NCI-H82 treated with DMSO at 0.1 percent for 48 hours (cell line): ENCODE results near the gene EFCAB14.
"Not testable (repeated sequence)": the region's sequence is repeated elsewhere in the genome, so short reads cannot be mapped to it uniquely, and the experiment has no call there.

ENCODE experiments used
- DNase-seq: peaks from one replicate; lab custom pipeline; 2025; ENCODE audit not compliant: unreplicated experiment; lab: John Stamatoyannopoulos, UW

The EFCAB14 gene

GRCh38 chr1:46656643-46657042, 62.3 kb downstream of the EFCAB14 start:
- no peak for DNase-seq

GRCh38 chr1:46655848-46656247, 63.1 kb downstream of the EFCAB14 start:
- DNase-seq = no peak

GRCh38 chr1:46654698-46655097, 64.2 kb downstream of the EFCAB14 start:
- not testable (repeated sequence) for DNase-seq

DNA sequence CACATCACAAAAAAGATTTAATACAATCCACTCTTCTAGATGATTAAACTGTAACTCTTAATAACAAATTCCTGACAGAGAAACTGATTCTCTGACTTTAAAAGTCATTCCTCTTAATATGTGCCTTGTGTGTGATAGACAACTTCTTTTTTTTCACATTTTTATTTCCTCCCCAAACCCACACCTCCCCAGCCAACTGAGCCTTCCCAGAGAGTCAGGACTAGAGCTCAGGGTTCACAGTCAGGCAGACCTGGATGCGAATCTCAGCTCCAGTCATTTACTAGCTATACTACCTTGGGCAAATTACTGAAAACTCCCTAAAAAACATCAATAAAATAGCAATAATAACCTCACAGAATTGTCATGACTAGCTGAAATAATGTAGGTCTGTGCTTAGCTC, 64.9 kb downstream of the EFCAB14 start:
- DNase-seq = no peak

DNA sequence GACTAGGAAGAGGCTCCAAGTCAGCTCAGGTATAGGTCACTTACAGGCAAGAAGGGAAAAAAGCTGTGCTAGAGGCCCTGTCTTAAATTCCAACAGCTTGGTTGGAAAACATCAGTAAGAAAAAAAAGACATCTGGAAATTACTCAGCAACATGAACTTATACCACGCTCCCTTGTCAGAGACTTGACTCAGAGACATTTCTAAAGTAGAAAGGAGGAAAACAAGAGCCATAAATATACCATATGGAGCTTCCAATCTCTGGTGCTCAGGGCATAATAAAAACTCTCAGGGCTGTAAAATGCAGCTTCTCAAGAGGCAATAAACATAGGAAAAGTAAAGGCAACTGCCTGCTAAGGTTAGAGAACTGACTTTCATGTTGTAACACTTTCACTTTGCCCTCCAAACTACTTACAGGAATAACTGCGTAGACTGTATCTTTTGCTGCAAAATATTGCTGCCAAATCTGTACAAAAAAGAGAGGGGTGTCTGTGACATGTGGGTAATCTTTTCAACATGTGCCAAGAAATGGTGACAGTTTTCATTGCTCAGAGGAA, 65.4 kb downstream of the EFCAB14 start:
- no peak for DNase-seq

- DNase-seq = no peak
Measured at GRCh38 chr1:46652321-46653100, 66.4 kb downstream of the EFCAB14 start.

DNA sequence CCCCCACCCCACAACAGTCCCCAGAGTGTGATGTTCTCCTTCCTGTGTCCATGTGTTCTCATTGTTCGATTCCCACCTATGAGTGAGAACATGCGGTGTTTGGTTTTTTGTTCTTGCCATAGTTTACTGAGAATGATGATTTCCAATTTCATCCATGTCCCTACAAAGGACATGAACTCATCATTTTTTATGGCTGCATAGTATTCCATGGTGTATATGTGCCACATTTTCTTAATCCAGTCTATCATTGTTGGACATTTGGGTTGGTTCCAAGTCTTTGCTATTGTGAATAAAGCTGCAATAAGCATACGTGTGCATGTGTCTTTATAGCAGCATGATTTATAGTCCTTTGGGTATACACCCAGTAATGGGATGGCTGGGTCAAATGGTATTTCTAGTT, 67.8 kb downstream of the EFCAB14 start:
- DNase-seq = not testable (repeated sequence)

GRCh38 chr1:46650491-46650890, 68.4 kb downstream of the EFCAB14 start:
- DNase-seq = no peak

DNA sequence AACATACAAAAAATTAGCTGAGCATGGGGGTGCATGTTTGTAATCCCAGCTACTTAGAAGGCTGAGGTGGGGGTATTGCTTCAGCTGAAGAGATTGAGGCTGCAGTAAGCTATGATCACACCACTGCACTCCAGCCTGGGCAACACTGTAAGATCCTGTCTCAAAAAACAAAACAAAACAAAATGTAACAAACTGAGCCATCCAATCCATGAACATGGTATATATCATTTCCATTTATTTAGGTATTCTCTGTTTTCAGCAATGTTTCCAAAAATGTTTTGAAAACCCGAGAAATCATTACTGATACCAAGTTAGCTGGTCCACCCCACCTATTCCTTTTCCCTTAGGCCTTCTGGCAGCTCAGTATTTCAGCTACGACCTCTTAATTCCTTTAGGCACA, 69.2 kb downstream of the EFCAB14 start:
- DNase-seq = no peak

- DNase-seq = no peak
Measured at GRCh38 chr1:46647611-46648010, 71.3 kb downstream of the EFCAB14 start.

GRCh38 chr1:46646844-46647243, 72.1 kb downstream of the EFCAB14 start:
- no peak for DNase-seq

DNA sequence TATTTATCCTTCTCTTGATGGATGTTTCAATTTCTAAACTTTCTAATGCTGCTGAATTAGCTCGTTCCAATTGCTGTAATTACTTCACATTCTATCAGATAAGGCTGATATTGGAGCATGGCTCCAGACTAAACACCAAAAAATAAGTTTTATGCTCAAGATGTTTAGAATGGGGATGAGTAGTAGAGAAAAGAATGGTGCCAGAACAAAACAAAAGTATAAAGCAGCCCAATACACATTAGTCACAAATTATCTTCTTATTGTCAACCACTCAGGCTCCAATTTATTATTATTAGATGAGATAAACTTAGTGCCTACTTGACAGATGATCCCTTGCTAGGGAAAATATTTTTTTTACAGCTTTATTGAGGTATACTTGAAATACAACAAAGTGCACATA, 72.6 kb downstream of the EFCAB14 start:
- DNase-seq = no peak

- DNase-seq = no peak
Measured at GRCh38 chr1:46645815-46646214, 73.1 kb downstream of the EFCAB14 start.

GRCh38 chr1:46643368-46643775, 75.5 kb downstream of the EFCAB14 start:
- no peak for DNase-seq

GRCh38 chr1:46642115-46642680, 76.7 kb downstream of the EFCAB14 start:
- no peak for DNase-seq

DNA sequence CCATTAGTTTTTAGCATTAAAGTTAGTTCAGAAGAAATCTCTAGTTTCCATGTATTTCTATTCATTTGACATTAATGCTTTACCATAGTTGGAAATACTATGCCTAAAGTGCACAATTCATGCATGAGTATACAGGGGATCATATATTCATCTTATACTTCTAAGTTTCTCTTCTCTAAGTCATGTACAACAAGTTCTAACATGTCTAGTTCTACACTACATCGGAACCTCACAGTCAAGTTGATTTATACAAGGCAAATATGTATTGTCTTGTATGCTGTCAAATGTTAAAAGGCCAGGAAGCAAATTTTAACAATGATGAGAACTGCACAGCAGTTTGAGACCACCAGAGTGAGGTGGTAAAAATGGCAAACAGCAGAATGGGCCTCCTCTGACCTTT, 79.4 kb downstream of the EFCAB14 start:
- no peak for DNase-seq

GRCh38 chr1:46638921-46639320, 80.0 kb downstream of the EFCAB14 start:
- no peak for DNase-seq

- no peak for DNase-seq
Measured at GRCh38 chr1:46637444-46638083, 81.3 kb downstream of the EFCAB14 start.

DNA sequence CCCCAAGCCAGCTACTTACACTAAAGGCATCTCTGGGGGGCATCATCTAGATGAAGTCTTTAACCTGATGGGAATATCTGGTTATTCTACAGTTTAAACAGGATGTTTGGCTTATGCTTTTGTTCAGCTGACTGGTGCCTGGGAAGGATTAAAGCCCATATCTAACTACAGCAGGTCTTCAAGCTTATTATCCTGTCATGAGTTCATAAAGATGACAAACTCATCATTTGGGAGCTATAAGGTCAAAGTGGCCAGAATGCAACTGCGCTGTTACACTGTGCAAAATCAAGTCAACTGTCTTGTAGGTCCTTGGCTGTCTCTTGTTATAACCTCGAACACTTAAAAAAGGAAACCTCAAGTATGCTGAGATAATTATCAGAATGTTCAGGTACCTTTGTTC, 83.7 kb downstream of the EFCAB14 start:
- no peak for DNase-seq

DNA sequence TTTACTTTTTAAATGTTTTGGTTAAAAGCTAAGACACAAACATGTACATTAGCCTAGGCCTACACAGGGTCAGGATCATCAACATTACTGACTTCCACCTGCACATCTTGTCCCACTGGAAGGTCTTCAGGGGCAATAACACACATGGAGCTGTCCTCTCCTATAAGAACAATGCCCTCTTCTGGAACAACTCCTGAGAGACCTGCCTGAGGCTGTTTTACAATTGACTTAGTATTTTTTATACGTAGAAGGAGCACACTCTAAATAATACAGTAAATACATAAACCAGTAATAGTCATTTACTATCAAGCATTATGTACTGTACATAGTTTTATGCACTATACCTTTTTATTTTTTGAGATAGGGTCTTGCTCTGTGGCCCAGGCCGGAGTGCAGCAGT, 88.2 kb downstream of the EFCAB14 start:
- no peak for DNase-seq
